Stimulated activated CD4-positive, alpha-beta T cell treated with anti-CD3 and anti-CD28 coated beads, Interleukin-1b, Interleukin-23, amount 100 ng/mL, for 1 hour (primary cell): Measurements from ENCODE around the gene NKRF.

ENCODE experiments used
- DNase-seq, 2 donors: peaks; one replicate each; pipeline ENCODE4 v3.0.0-alpha.2; 2020; ENCODE audit warnings: low read depth in 2 of 2

Gene NKRF

DNA sequence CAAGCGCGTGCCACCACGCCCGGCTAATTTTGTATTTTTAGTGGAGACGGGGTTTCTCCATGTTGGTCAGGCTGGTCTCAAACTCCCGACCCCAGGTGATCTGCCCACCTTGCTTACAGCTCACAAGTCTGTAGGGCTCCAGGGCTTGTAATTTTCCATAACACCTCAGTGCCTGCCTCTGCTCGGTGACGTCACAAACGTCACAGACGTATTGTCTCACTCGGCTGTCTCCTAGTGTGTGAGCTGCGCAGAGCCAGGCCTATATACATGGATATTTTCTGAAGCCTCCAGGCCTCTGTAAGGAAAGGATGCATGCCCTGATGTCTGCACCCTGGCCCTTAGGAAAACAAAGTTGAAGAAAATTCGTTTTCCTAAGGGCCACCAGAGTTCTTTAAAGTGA lies 8.6 kb upstream of the NKRF start:
- no peak for DNase-seq

DNA sequence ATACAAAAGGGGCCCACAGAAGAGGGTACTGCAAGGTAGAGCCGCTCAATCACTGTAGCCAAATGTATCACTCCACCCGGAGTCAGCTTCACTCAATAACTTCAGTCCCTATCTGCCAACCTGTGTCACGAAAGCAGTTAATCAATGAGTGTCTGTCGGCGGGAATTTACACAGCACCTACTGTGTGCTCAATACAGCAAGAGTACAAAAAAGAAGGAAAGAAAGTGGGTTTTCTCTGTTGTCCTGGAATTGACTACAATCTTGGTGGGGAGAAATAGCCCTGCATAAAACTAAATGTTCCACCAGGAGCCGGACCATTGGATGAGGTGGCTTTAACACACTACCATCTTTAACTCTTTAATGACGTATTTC lies 780 bp upstream of the NKRF start:
- no peak for DNase-seq

DNA sequence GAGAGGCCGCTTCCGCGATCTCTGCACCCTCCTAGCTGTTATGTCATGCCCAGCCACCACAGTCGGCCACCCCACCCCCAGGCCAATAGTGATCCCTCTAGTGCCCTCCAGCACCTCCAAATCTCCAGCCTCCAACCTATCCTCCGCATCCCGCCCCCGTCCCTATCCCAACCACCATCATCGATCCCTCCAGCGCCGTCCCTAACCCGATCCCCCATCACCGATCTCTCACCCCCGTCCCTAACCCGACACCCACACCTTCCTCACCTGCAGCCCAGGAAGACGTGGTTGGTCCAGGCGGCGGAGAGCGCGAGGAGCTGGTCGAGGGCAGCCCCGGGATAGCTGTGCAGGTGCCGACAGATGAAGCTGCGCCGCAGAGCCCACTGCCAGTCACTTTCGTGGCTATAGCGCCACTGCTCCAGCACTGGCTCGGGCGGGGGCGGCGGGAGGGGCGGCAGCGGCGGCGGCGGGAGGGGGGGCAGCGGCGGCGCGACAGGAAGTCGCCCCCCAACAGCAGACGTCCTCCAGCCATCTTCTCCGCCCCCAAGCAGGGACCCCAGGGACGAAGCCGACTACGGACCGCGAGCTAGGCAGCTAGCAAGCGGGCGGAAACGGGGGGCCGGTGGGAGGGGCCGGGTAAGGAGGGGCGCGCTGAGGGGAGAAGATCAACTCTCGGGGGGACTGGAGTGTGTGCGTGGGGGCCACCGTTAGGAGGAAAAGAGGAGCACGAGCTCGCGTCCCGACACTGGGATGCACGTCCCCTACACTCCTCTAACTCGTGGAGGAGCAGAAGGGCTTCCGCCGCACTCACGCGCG lies 552 bp downstream of the NKRF start:
- DNase-seq: peak; percentile 2 to 14

DNA sequence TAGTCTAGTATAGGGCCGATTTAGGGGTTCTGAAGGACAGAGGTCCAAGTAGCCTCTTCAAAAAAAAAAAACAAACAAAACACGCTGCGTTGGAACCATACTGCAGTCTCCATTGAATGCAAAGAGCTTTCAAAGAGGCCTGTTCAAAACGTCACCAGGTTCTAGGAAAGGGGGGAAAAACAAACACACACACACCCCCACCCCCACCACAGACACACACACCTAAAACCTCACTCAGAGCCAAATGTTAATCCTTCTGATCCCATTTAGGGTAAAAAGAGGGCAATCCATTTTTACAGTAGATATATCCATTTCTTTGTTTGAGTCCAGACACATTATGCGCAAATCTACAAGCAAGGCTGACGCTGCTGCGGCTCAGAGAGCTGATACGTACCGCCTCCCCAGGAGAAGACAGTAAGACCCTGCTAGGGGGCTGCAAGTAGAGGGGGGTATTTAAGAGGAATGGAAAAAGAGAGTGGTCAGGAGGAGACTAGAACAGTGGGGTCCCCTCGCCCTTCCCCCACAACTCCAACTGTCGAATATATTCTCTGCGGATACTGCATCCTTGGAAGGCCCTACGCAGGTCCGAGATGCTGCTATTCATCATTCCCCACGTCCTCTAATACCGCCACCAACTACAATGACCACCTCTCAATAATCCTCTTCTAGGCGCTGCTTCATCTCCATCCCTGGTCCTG lies 1.3 kb downstream of the NKRF start:
- DNase-seq: no peak

DNA sequence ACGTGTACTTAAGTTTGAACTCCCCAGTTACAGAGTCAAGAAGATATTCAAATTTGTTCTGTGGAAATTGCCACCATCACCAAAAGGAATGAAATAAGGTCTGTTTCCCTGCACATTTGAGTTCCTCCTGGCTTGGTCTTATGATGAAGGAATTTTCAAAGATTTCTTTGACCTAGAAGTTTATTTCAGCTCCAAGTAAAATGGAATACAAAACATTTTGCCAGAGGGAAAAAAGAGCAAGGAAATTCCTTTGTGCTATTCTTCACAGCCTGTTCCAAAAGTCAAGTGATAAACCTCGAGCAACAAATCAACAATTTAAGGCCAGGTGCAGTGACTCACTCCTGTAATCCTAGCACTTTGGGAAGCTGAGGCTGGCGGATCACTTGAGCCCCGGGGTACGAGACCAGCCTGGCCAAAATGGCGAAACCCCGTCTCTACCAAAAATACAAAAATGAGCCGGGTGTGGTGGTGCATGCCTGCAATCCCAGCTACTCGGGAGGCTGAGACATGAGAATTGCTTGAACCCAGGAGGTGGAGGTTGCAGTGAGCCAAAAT lies 3.4 kb downstream of the NKRF start:
- DNase-seq: no peak

DNA sequence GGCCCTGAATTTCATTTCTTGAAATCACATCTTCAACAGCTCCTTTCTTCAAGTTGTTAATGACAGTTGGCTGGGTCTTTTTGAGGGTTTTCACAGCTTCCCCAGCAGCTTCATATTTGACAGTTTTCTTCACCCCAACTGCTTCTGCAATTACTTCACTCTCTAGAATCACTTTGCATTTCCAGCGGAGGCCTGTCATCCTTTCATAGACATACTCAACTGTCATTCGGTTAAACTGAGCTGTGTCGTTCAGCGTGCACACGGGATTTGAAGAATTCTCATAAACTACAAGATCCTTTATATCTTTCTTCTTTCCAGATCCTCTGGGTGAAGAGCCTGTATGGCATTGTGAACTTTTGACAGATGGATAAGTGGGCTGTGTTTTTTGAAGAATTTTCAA lies 16.4 kb downstream of the NKRF start:
- no peak for DNase-seq

DNA sequence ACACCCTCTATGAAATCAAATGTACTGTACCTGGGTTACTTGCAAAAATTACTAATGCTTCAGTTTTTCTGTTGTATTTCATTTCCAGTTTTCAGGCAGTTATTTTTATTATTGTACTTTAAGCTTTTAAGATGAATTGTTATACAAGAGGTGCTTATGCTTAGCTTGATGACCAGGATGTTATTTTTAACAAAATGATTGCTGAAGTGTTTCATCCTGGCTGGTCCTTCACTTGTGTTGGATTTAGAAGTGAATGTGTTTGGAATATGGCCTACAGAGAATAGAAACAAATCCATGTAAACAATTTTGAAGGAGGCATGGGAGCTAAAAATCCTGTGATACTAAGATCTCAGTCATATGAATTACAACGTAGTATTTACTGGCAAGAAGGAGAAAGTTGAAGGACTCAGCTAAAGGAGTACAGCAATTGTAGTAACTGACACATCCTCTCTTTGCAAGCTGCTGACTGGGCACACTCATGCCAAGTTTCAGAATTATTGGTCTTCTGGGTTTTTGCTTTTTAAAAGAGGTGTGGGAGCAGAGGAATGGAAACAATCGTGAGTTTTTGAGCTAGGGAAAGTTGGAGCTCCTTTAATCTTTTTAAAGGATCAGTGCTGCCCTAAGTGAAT lies 22.7 kb downstream of the NKRF start:
- no peak for DNase-seq

DNA sequence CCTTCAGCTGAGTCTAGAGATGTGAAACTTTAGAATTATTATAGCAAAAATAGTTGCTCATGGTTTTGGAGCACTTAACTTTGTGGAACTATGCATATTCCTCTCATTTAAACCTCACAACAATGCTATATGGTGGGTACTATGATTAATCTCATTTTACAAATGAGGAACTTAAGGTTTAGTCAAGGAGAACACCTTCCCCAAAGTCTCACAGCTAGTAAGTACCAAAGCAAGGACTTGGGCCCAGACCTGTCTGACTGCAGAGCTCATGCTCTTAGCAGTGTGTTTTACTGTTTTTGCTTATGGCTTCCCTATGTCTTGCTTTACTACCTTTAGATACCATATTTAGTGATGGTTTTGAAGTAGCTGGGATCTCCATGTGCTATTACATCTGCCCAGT lies 26.8 kb downstream of the NKRF start:
- DNase-seq: no peak

DNA sequence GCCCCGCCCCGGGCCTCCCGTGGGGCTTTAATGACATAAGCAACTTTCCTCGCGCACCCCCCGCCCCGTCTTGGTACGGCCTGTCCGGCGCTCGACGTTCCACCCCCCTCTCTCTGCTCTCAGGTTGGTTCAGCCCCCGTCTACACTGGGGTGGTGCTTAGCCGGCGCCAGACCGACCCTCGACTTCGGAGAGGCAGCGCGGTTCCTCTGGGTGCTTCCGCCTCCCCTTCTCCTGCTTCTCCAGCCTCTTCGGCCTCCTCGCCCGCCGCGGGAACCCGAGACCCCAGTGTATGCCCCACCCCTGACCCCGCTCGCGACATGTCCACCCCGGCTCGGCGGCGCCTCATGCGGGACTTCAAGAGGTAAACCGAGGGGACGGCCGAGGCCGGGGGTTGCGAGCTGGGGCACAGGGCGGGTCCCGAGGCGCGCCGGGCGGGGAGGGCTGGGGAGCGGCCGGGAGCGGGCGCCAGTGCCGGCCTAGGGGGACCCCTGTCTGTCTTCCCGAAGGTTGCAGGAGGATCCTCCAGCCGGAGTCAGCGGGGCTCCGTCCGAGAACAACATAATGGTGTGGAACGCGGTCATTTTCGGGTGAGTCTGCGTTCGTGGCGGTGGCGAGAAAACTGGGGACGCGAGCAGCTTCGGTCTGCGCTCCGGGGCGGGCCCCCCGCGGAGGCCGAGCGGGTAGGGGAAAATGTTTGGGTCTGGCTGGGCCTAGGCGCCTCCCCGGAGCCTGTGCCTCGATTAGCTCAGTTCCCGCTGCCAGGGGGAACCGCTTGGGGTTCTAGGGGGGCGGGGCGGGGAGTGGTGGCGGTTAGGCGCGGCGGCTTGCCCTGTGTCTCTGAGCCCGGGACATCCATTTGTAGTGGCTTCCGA lies 31.6 kb downstream of the NKRF start, which contains the start of gene UBE2A:
UBE2A (plus strand) TSS at position 170 of the 873 bp plus-strand sequence; CDS start at position 319, 149 bp downstream.
- peak; percentile 78 for DNase-seq

DNA sequence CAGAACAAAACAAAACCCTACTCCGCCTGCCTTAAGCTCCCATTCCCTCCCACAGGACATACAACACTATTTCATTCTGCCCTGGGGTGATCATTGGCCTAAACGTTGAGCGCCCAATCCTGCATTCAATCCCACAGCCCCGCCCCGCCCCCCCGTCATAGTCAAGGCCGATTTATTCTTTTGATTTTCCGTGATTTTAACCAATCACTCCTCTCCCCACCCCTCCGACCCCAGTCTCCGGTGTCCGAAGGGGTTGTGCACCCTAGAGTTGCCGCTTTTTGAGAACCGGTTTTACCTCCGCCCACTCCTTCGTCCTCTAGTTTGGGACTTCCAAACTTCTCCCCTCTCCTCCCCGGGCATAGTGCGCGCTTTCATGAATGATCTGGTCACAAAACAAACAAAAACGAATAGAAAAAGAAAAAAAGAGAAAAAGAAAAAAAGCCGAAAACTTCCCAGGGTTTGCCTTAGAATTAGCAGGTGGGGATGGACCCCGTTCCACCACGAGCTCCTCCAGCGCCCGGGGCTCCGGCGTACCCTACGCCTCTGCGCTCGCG lies 32.3 kb downstream of the NKRF start:
- DNase-seq: no peak

DNA sequence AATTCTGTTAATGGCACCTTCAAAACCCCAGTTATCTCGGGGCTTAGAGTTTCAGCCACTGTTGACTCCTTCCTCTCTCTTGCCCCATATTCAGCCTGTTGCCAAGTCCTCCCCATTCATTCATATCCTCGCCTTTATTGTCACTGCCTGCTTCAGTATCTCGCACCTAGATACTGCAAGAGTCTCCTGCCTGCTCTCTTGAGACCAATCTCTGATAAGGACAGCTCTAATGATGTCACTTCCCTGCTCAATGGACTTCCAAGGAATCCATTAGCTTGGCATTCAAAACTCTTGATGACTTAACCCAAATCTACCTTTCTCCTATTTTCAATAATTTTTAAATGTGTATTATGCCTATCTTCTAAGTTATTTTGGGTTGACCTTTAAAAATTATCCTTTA lies 33.0 kb downstream of the NKRF start:
- DNase-seq: no peak

DNA sequence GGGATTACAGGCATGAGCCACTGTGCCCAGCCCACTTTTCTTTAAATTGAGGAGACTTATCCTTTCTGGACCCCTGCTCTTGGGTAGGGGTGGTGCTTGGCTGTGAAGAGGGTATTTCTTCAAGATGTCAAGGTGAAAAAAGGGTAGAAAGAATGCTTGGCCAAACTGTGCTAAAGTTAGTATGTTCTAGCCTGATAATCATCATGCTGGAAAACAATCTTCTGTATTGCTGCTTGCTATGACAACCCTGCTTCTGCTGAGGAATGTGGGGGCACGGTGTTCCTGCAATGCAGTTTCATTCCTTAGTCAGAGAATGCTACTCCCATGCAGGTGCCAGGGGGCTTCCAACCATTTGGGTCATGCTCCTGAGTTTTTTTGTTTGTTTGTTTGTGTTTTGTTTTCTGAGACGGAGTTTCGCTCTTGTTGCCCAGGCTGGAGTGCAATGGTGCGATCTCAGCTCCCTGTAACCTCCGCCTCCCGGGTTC lies 35.8 kb downstream of the NKRF start:
- DNase-seq: no peak

DNA sequence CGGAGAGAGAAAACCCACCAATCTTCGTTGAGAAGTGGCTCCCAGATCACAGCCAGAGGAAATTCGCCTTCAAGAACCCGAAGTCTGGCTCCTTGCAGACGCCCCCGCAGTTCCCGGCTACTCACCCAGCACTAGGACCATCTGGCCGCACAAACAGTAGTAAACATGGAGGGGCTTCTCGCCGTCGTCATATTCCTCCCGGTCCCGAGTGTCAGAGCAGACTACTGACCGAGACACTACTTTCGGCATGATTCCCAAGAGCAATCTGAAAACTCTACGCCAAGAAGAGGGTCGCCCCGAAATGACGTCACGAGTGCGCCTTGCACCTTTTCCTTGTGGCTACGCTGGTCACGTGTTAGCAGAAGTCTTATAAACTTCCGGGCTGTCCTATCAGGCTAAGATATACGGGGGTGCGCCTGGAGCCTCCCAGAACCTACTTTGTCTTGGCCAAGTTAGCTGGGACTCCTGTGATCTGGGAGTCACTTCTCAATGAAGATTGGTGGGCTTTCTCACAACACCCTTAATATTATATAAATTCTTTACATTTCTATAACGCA lies 41.0 kb downstream of the NKRF start, which contains the start of gene STEEP1:
STEEP1 (minus strand) TSS at position 303 of the 557 bp plus-strand sequence; CDS start at position 249, 54 bp downstream.
- peak; percentile 50 to 61 for DNase-seq

DNA sequence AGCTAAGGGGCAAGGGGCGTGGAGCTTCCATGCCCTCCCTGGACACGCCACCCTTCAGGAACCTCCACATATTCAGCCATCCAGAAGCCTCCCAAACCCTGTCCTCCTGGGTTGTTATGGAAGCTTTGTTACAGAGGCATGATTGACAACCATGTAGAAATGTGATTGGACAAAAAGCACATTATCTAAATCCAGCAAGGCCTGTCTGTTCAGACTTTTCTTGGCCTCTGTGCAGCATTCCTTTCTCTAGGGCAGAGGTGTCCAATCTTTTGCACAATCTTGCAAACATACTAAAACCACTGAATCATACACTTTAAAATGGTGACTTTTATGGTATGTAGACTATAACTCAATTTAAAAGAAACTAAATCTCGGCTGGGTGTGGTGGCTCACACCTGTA lies 53.7 kb downstream of the NKRF start:
- DNase-seq: no peak

DNA sequence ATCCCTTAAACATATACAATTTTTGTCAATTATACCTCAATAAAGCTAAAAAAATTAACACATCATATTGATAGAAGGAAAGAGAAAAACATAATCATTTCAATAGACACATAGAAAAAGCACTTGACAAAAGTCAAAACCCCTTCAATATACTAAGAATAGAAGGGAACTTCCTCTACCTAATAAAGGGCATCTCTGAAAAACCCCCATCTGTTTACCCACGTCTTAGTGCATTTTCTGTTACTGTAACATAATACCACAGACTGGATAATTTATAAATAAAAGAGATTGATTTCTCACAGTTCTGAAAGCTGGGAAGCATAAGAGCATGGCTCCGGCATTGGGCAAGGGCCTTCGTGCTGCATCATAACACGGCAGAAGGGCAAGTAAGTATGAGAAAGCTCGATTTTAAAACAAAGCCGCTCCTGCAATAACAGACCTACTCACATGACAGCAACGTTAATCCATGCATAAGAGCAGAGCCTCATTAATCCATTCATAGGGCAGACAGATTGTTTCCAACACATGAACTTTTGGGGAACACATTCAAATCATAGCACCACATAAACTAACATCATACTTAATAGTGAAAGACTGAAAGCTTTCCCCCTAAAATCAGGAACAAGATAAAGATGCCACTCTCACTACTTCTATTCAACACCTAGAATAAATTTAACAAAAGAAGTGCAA lies 56.8 kb downstream of the NKRF start:
- no peak for DNase-seq

DNA sequence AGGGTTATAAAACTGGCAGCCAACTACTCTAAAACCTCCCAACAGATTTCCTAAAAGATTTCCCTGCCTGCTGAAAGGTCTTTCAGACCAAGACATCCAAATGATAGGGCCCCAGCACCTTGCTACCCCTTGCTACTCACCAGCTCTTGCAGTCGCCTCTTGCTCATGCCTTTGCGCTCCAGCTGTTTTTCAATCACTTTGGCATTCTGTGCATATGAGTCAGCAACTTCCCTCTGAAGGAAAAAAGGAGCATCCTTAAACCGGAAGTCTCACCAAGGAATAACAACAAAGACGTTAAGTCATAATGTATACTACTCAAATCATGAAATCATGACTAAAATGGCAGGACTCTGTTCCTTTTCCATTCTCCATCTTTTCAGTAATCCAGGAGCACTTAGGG lies 65.0 kb downstream of the NKRF start:
- DNase-seq: no peak

DNA sequence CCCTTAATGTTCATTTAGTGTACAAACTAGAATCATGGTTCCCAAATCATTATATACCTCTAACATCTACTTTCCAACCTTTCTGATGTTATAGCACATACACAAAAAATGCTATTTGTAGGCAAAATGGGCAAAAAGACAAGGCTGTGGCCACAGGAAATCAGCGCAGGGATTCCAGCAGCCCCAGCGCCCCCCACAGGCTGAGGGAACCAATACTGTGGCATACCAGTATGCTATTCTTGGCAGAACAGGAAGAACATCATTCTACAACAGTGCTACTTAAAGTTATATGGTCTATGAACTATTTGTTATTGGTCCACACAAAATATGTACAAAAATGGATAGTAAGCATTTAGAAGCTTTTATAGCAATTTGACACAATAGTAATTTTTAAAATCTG lies 66.4 kb downstream of the NKRF start:
- no peak for DNase-seq
